IMR-90 (cell line): ENCODE measurements around the gene SPDYE4. TPM values are rescaled to one million over a fixed set of nuclear protein-coding genes. Genes with fewer than 3 reads are reported as not detected.

Experiments used
- ATAC-seq: fragments of 200-7000 bp; cut with Tn5 transposase; 2 replicates; pipeline ENCODE4 v1.9.1; 2020; ENCODE audit warnings: low read depth, mild to moderate bottlenecking, moderate library complexity
- BruUV-seq: library from RNA; stranded (reverse); fragments of 400-500 nt; replicated peaks from 2 replicates; lab custom pipeline; 2021; lab: Mats Ljungman, UMichigan
- CTCF ChIA-PET: fragments of 300-600 bp; formaldehyde crosslinking; extraction: SDS; loops from one replicate; lab custom pipeline; 2021; ENCODE audit warnings: antibody characterized with exemption; lab: Yijun Ruan, JAX
- POLR2A ChIA-PET: fragments of 300-600 bp; sonication (Branson Sonifier 250); formaldehyde crosslinking; loops from one replicate; lab custom pipeline; 2022; ENCODE audit warnings: antibody characterized with exemption; ENCODE audit not compliant: unreplicated experiment; lab: Charles Lee
- DNase-seq: peaks from one replicate; pipeline ENCODE4 v3.0.0; 2013
- H2AFZ ChIP-seq: replicated peaks from 2 replicates; pipeline ENCODE3; 2013; ENCODE audit warnings: low read length, mild to moderate bottlenecking; ENCODE audit not compliant: poor library complexity
- H2AK5ac ChIP-seq: 2 replicates; pipeline ENCODE4 v1.6.1; 2013; ENCODE audit warnings: low read depth, low read length, inconsistent platforms
- H2AK9ac ChIP-seq: replicated peaks from 2 replicates; pipeline ENCODE3; 2013; ENCODE audit warnings: mild to moderate bottlenecking, low read depth, low read length, moderate library complexity; ENCODE audit not compliant: poor library complexity
- H2BK120ac ChIP-seq: 2 replicates; pipeline ENCODE4 v1.6.1; 2013; ENCODE audit warnings: low read depth, low read length, inconsistent platforms
- H2BK15ac ChIP-seq: 3 replicates; pipeline ENCODE4 v1.6.1; 2013; ENCODE audit warnings: low read depth, low read length, inconsistent platforms
- H2BK20ac ChIP-seq: 2 replicates; pipeline ENCODE4 v1.6.1; 2013; ENCODE audit warnings: low read depth, mild to moderate bottlenecking, inconsistent platforms, low read length, moderate library complexity
- H2BK5ac ChIP-seq: 2 replicates; pipeline ENCODE4 v1.6.1; 2013; ENCODE audit warnings: mild to moderate bottlenecking, low read depth, low read length, inconsistent platforms; ENCODE audit not compliant: poor library complexity, severe bottlenecking
- H3K14ac ChIP-seq: replicated peaks from 2 replicates; pipeline ENCODE4 v1.6.1; 2013; ENCODE audit warnings: low read depth, low read length, inconsistent platforms
- H3K18ac ChIP-seq: 2 replicates; pipeline ENCODE4 v1.6.1; 2013; ENCODE audit warnings: low read depth, low read length, control low read depth
- H3K23ac ChIP-seq: 2 replicates; pipeline ENCODE4 v1.6.1; 2013; ENCODE audit warnings: low read depth, low read length, inconsistent platforms
- H3K27ac ChIP-seq: 2 replicates; pipeline ENCODE4 v1.5.1; 2013; ENCODE audit warnings: mild to moderate bottlenecking, control low read depth, low read length; ENCODE audit not compliant: insufficient read depth
- H3K27me3 ChIP-seq: 2 replicates; pipeline ENCODE4 v1.6.1; 2013; ENCODE audit warnings: low read length; ENCODE audit not compliant: control insufficient read depth, insufficient read depth
- H3K36me3 ChIP-seq: 2 replicates; pipeline ENCODE4 v1.6.1; 2013; ENCODE audit warnings: low read length, mixed read lengths; ENCODE audit not compliant: control insufficient read depth, insufficient read depth
- H3K4ac ChIP-seq: 2 replicates; pipeline ENCODE4 v1.6.1; 2013; ENCODE audit warnings: low read depth, low read length, inconsistent platforms
- H3K4me1 ChIP-seq: 2 replicates; pipeline ENCODE4 v1.6.1; 2013; ENCODE audit warnings: low read length, mixed read lengths; ENCODE audit not compliant: control insufficient read depth, insufficient read depth
- H3K4me2 ChIP-seq: 2 replicates; pipeline ENCODE4 v1.6.1; 2013; ENCODE audit warnings: low read depth, mild to moderate bottlenecking, control low read depth, low read length, moderate library complexity
- H3K4me3 ChIP-seq: 2 replicates; pipeline ENCODE4 v1.5.1; 2013; ENCODE audit warnings: low read depth, mild to moderate bottlenecking, control low read depth, low read length, moderate library complexity; ENCODE audit not compliant: insufficient read depth
- H3K56ac ChIP-seq: 2 replicates; pipeline ENCODE4 v1.6.1; 2013; ENCODE audit warnings: low read length, inconsistent platforms; ENCODE audit not compliant: insufficient read depth; ENCODE audit errors: extremely low read depth
- H3K79me1 ChIP-seq, 2 experiments: 2 replicates each; pipeline ENCODE4 v1.6.1; 2013; ENCODE audit warnings: low read length in 2 of 2, inconsistent platforms in 1 of 2, low read depth in 1 of 2
- H3K9ac ChIP-seq: 2 replicates; pipeline ENCODE4 v1.6.1; 2013; ENCODE audit warnings: low read depth, low read length, control low read depth
- H3K9me1 ChIP-seq: 2 replicates; pipeline ENCODE4 v1.6.1; 2013; ENCODE audit warnings: low read length, inconsistent platforms; ENCODE audit not compliant: insufficient read depth
- H3K9me3 ChIP-seq: 2 replicates; pipeline ENCODE4 v1.6.1; 2013; ENCODE audit warnings: low read length; ENCODE audit not compliant: control insufficient read depth, insufficient read depth
- H4K20me1 ChIP-seq: 2 replicates; pipeline ENCODE4 v1.6.1; 2013; ENCODE audit warnings: low read length, inconsistent platforms; ENCODE audit not compliant: insufficient read depth
- H4K5ac ChIP-seq: 2 replicates; pipeline ENCODE4 v1.6.1; 2013; ENCODE audit warnings: mild to moderate bottlenecking, low read depth, low read length, control low read depth
- H4K8ac ChIP-seq, 2 experiments: 2 replicates each; pipeline ENCODE4 v1.6.1; 2013; ENCODE audit warnings: low read depth in 2 of 2, low read length in 2 of 2, control low read depth in 1 of 2, inconsistent platforms in 1 of 2
- H4K91ac ChIP-seq: 2 replicates; pipeline ENCODE4 v1.6.1; 2013; ENCODE audit warnings: low read depth, low read length, inconsistent platforms; ENCODE audit not compliant: insufficient read depth
- BHLHE40 ChIP-seq: fragments of 150-350 bp; IDR thresholded peaks from 2 replicates; pipeline ENCODE4 v1.6.1; 2016; ENCODE audit warnings: mild to moderate bottlenecking, low read depth, low read length
- CEBPB ChIP-seq: IDR thresholded peaks from 2 replicates; pipeline ENCODE4 v1.6.1; 2012; ENCODE audit warnings: low read depth, low read length, improper control_type of control experiment
- CHD1 ChIP-seq: IDR thresholded peaks from 2 replicates; pipeline ENCODE4 v1.6.1; 2012; ENCODE audit warnings: low read depth, low read length, improper control_type of control experiment
- FOS ChIP-seq: fragments of 150-350 bp; IDR thresholded peaks from 2 replicates; pipeline ENCODE4 v1.6.1; 2016; ENCODE audit warnings: low read depth, low read length
- MAFK ChIP-seq: IDR thresholded peaks from 2 replicates; pipeline ENCODE4 v1.6.1; 2012; ENCODE audit warnings: low read depth, low read length, improper control_type of control experiment
- MAZ ChIP-seq: IDR thresholded peaks from 2 replicates; pipeline ENCODE4 v1.6.1; 2012; ENCODE audit warnings: low read depth, mild to moderate bottlenecking, low read length, improper control_type of control experiment, moderate library complexity, borderline replicate concordance
- MXI1 ChIP-seq: IDR thresholded peaks from 2 replicates; pipeline ENCODE4 v1.6.1; 2012; ENCODE audit warnings: low read depth, mild to moderate bottlenecking, low read length, moderate library complexity, borderline replicate concordance
- NFE2L2 ChIP-seq: fragments of 150-350 bp; IDR thresholded peaks from 2 replicates; pipeline ENCODE4 v1.6.1; 2016; ENCODE audit warnings: low read depth, mild to moderate bottlenecking, low read length
- POLR2A ChIP-seq: IDR thresholded peaks from 2 replicates; pipeline ENCODE4 v1.6.1; 2012; ENCODE audit warnings: mild to moderate bottlenecking, low read depth, low read length
- RAD21 ChIP-seq: IDR thresholded peaks from 2 replicates; pipeline ENCODE4 v1.6.1; 2012; ENCODE audit warnings: low read length, improper control_type of control experiment
- RCOR1 ChIP-seq: IDR thresholded peaks from 2 replicates; pipeline ENCODE4 v1.6.1; 2012; ENCODE audit warnings: mild to moderate bottlenecking, low read length, improper control_type of control experiment; ENCODE audit not compliant: insufficient replicate concordance
- SMC3 ChIP-seq: fragments of 150-350 bp; IDR thresholded peaks from 2 replicates; pipeline ENCODE4 v1.6.1; 2016; ENCODE audit warnings: low read depth, mild to moderate bottlenecking, antibody characterized with exemption, low read length, moderate library complexity
- WGBS, 2 experiments: methylation state at CpG; one replicate each; pipeline versions ENCODE4 v1.1.5 to v1.1.7; 2013; ENCODE audit warnings: missing lambda C conversion rate in 2 of 2; ENCODE audit not compliant: insufficient read length in 1 of 2; ENCODE audit errors: extremely low coverage in 2 of 2; 5-methylcytosine and 5-hydroxymethylcytosine counted together
- dilution Hi-C: fragments of 300-500 bp; cut with HindIII; formaldehyde crosslinking; loops from one replicate; pipeline ENCODE4 v1.14.3; 2018; ENCODE audit warnings: low sequenced_read_pairs; ENCODE audit not compliant: unreplicated experiment
- in situ Hi-C: fragments of 300-500 bp; cut with MboI; formaldehyde crosslinking; loops from 3 replicates; pipeline ENCODE4 v1.14.3; 2019; ENCODE audit warnings: low sequenced_read_pairs, inconsistent platforms, mixed read lengths
- intact Hi-C: fragments of 100-400 bp; cut with micrococcal nuclease; formaldehyde crosslinking; loops from 2 replicates; pipeline ENCODE4 v1.10.0; 2022
- polyA plus RNA-seq, 3 experiments: library from polyadenylated mRNA; depleted of rRNA; stranded (reverse); fragments of >200 nt; gene quantifications; 2 replicates each; pipeline ENCODE4 v1.2.3, GENCODE V29; 2012; ENCODE audit warnings: low replicate concordance in 1 of 3
- total RNA-seq: library from RNA; depleted of rRNA; stranded (reverse); fragments of >200 nt; gene quantifications from 2 replicates; pipeline ENCODE4 v1.2.3, GENCODE V29; 2012
- TF ChIP-seq, protein P1 (sequence below): conservative IDR thresholded peaks from 2 replicates; pipeline ENCODE4 v1.5.1; 2012; ENCODE audit warnings: mild to moderate bottlenecking, low read depth, low read length, improper control_type of control experiment
- TF ChIP-seq, protein P2 (sequence below): fragments of 150-350 bp; IDR thresholded peaks from 2 replicates; pipeline ENCODE4 v1.6.1; 2017; ENCODE audit warnings: mild to moderate bottlenecking, antibody characterized with exemption, low read length, low read depth
- TF ChIP-seq, protein P3 (sequence below): fragments of 150-350 bp; IDR thresholded peaks from 2 replicates; pipeline ENCODE4 v1.6.1; 2016; ENCODE audit warnings: low read depth, mild to moderate bottlenecking, low read length, moderate library complexity, borderline replicate concordance

The SPDYE4 gene
- total and polyA plus RNA-seq, 2 of the 4 experiments (the other 2 are of a cell fraction), result not detected

DNA sequence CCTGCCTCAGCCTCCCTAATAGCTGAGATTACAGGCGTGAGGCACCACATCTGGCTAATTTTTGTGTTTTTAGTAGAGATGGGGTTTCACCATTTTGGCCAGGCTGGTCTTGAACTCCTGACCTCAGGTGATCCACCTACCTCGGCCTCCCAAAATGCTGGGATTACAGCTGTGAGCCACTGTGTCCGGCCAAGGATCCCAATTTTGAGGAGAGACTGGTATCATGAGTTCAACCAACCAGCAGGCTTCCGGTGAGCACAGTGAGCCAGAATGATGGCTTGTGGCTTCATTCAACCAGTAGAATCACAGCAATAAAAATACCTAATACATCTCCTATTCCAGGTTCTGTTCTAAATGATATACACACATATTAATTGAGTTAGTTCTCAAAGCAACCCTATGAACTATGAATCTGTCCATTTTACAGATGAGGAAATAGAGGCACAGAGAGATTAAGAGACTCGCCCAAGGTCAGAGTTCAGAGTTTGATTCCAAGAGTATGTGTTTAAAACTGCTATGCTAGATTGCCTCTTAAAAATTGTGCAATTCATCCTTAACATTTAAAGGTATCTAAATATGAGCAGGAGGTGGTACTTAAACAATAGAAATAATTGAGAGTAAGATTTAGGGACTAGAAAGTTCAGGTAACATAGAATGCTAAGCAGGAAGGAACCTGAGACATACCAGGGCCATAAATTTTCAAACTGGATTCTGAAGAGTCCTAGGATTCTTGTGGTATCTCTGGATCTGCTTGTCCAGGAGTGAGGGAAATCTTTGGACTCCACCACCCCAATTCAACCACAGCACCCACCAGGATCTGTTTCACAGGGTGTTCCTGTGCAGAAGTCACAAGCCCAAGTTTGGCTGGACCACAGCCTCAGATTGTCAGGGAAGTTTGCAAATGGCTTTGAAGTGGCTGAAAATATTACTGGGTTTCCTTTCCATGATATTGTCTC lies 38.8 kb downstream of the SPDYE4 start:
- H3K79me1 ChIP-seq, result no peaks in the 10 kb centered on the region
- no peak overlapping the region for H2AFZ ChIP-seq
- no TSS peak for BruUV-seq
- H3K4me1 ChIP-seq, result no peaks in the 10 kb centered on the region
- H4K5ac ChIP-seq, result no peak overlapping the region
- H3K4me2 ChIP-seq, result no peak overlapping the region
- no peaks in the 10 kb centered on the region for H3K27me3 ChIP-seq
- no peak overlapping the region for H2BK5ac ChIP-seq
- no peak overlapping the region for H3K56ac ChIP-seq
- no peaks in the 10 kb centered on the region for H3K36me3 ChIP-seq
- dilution Hi-C loops, result no loop called here
- H3K9me1 ChIP-seq, result no peaks in the 10 kb centered on the region
- in situ Hi-C loops, result no loop called here
- H2BK20ac ChIP-seq, result no peak overlapping the region
- WGBS, 2 experiments, result no CpG with 5 or more reads among the region's 5 CpGs
- POLR2A ChIA-PET, result no interaction called here
- H2BK15ac ChIP-seq, result no peak overlapping the region
- H3K4ac ChIP-seq, result no peak overlapping the region
- no peak overlapping the region for H2BK120ac ChIP-seq
- DNase-seq (no peak), ATAC-seq (no peak)
- no peak overlapping the region for H3K9ac ChIP-seq
- H3K27ac ChIP-seq, result no peak overlapping the region
- H4K20me1 ChIP-seq, result no peaks in the 10 kb centered on the region
- H3K9me3 ChIP-seq, result no peaks in the 10 kb centered on the region
- H3K4me3 ChIP-seq, result no peak overlapping the region
- H2AK9ac ChIP-seq, result no peak overlapping the region
- no peak overlapping the region for H2AK5ac ChIP-seq
- no peak overlapping the region for H3K18ac ChIP-seq
- CTCF ChIA-PET, result no interaction called here
- no peak overlapping the region for H3K14ac ChIP-seq
- no peak overlapping the region for H4K8ac ChIP-seq
- H3K23ac ChIP-seq, result no peak overlapping the region
- intact Hi-C loops, result no loop called here
- no peak overlapping the region for H4K91ac ChIP-seq
- TF ChIP-seq SMC3 (no peak), MXI1 (no peak), RCOR1 (no peak), POLR2A (no peak), FOS (no peak), MAFK (no peak), CHD1 (no peak), BHLHE40 (no peak), RAD21 (no peak), CEBPB (no peak), NFE2L2 (no peak), MAZ (no peak)
- TF ChIP-seq, protein P1, sequence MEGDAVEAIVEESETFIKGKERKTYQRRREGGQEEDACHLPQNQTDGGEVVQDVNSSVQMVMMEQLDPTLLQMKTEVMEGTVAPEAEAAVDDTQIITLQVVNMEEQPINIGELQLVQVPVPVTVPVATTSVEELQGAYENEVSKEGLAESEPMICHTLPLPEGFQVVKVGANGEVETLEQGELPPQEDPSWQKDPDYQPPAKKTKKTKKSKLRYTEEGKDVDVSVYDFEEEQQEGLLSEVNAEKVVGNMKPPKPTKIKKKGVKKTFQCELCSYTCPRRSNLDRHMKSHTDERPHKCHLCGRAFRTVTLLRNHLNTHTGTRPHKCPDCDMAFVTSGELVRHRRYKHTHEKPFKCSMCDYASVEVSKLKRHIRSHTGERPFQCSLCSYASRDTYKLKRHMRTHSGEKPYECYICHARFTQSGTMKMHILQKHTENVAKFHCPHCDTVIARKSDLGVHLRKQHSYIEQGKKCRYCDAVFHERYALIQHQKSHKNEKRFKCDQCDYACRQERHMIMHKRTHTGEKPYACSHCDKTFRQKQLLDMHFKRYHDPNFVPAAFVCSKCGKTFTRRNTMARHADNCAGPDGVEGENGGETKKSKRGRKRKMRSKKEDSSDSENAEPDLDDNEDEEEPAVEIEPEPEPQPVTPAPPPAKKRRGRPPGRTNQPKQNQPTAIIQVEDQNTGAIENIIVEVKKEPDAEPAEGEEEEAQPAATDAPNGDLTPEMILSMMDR, result no peak
- TF ChIP-seq, protein P2, sequence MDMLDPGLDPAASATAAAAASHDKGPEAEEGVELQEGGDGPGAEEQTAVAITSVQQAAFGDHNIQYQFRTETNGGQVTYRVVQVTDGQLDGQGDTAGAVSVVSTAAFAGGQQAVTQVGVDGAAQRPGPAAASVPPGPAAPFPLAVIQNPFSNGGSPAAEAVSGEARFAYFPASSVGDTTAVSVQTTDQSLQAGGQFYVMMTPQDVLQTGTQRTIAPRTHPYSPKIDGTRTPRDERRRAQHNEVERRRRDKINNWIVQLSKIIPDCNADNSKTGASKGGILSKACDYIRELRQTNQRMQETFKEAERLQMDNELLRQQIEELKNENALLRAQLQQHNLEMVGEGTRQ, result no peak
- TF ChIP-seq, protein P3, sequence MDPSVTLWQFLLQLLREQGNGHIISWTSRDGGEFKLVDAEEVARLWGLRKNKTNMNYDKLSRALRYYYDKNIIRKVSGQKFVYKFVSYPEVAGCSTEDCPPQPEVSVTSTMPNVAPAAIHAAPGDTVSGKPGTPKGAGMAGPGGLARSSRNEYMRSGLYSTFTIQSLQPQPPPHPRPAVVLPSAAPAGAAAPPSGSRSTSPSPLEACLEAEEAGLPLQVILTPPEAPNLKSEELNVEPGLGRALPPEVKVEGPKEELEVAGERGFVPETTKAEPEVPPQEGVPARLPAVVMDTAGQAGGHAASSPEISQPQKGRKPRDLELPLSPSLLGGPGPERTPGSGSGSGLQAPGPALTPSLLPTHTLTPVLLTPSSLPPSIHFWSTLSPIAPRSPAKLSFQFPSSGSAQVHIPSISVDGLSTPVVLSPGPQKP, result no peak
